ENCODE measurements around the gene KCTD11.
A peak's percentile ranks its signal among the peaks of the same experiment; 100 is the strongest.

KCTD11 gene

GRCh38 chr17:7314719-7315569 is 37.0 kb upstream of the KCTD11 start, which contains the start of gene GPS2:
Gene GPS2 (minus strand): TSS chr17:7315360. CDS start chr17:7315052, 308 bp downstream.
- H3K4me3 ChIP-seq (ENCODE audit: low read length): peak within 1 kb of the TSS; percentile 79
- TF ChIP-seq ZNF274 (IDR thresholded peaks at IDR 0.05; ENCODE audit: low read depth, low read length): no peak

GRCh38 chr17:7315570-7316235 is 36.3 kb upstream of the KCTD11 start:
- TF ChIP-seq ZNF274 (IDR thresholded peaks at IDR 0.05; ENCODE audit: low read depth, low read length): no peak
- H3K4me3 ChIP-seq (ENCODE audit: low read length): peak overlapping the region; percentile 79

DNA sequence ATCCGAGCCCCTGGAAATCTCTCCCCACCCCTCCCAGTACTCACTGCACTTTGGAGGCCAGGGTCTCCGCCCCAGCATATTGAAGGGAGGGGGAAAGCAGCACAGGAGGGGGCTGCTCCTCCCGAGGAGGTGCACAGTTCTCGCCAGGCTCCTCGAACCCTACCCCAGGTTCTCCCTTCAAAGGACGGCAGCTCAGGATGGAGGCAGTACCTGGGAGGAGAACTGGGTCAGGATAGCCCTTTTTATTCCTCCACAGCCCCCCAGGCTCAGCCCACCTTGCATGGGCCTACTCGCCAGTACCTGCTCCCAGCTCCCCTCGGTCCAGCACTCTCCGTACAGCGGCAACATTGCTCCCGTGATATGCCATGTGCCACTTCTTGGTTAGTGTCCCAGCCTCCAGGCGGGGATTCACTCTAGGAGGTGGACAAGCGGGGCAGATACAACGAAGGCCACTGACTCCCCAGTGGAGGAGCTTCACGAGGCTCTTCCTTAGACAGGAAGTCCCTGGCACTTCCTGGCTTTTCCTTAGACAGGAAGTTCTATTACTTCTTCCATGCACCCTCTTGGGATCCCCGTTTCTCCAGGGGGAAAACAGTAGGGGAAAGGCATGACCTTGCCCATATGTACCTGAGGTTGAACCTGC is 34.7 kb upstream of the KCTD11 start:
- H3K4me3 ChIP-seq (ENCODE audit: low read length): no peak overlapping the region
- TF ChIP-seq ZNF274 (IDR thresholded peaks at IDR 0.05; ENCODE audit: low read depth, low read length): no peak

DNA sequence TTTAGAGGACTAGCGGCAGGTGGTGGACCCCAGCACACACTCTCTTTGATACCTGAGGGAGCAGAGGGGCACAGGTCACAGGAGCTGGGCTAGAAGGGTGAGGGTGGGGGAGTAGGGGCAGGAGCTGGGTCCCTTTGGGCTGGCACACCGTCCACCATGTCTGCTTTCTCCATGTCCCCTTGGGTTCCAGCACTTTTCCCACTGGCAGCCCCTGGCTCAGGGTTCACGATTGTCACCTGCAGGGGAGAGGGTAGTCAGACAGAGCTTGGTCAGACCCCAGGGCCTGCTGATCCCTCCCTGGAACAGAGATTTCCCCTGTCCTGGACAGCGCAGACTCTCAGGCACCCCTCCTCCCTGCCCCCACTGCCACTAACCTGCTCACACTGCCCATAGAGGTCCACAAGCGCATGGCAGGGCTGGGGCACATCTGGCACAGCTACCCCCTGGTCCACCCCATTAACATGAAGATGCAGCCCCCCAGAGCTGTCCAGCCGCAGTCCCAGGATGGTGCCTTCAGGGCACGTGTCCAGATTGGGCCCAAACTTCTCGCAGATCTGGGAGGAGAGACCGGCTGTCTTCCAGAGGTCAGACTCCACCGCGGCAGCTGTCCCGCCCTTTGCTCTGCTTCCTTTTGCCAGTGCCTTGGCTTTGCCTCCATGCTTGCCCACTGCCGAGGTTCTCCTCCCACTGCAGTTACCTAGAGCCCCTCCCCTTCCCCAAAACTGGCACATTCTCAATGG is 33.7 kb upstream of the KCTD11 start:
- no peak for TF ChIP-seq ZNF274 (IDR thresholded peaks at IDR 0.05; ENCODE audit: low read depth, low read length)
- H3K4me3 ChIP-seq (ENCODE audit: low read length): no peak overlapping the region

GRCh38 chr17:7321466-7321865 is 30.5 kb upstream of the KCTD11 start:
- no peak overlapping the region for H3K4me3 ChIP-seq (ENCODE audit: low read length)
- TF ChIP-seq ZNF274 (IDR thresholded peaks at IDR 0.05; ENCODE audit: low read depth, low read length): no peak

GRCh38 chr17:7322520-7323194 is 29.3 kb upstream of the KCTD11 start:
- TF ChIP-seq ZNF274 (IDR thresholded peaks at IDR 0.05; ENCODE audit: low read depth, low read length): no peak
- no peak overlapping the region for H3K4me3 ChIP-seq (ENCODE audit: low read length)

GRCh38 chr17:7323731-7324437 is 28.1 kb upstream of the KCTD11 start:
- no peak for TF ChIP-seq ZNF274 (IDR thresholded peaks at IDR 0.05; ENCODE audit: low read depth, low read length)
- no peak overlapping the region for H3K4me3 ChIP-seq (ENCODE audit: low read length)

- TF ChIP-seq ZNF274 (IDR thresholded peaks at IDR 0.05; ENCODE audit: low read depth, low read length): no peak
- H3K4me3 ChIP-seq (ENCODE audit: low read length): no peak overlapping the region
Observed at GRCh38 chr17:7324438-7324779, 27.6 kb upstream of the KCTD11 start.

GRCh38 chr17:7325031-7325528 is 26.9 kb upstream of the KCTD11 start:
- no peak overlapping the region for H3K4me3 ChIP-seq (ENCODE audit: low read length)
- TF ChIP-seq ZNF274 (IDR thresholded peaks at IDR 0.05; ENCODE audit: low read depth, low read length): no peak

- no peak for TF ChIP-seq ZNF274 (IDR thresholded peaks at IDR 0.05; ENCODE audit: low read depth, low read length)
- H3K4me3 ChIP-seq (ENCODE audit: low read length): no peak overlapping the region
Observed at GRCh38 chr17:7326186-7326585, 25.8 kb upstream of the KCTD11 start.

- H3K4me3 ChIP-seq (ENCODE audit: low read length): no peak overlapping the region
- TF ChIP-seq ZNF274 (IDR thresholded peaks at IDR 0.05; ENCODE audit: low read depth, low read length): no peak
Observed at GRCh38 chr17:7327056-7327455, 24.9 kb upstream of the KCTD11 start.

DNA sequence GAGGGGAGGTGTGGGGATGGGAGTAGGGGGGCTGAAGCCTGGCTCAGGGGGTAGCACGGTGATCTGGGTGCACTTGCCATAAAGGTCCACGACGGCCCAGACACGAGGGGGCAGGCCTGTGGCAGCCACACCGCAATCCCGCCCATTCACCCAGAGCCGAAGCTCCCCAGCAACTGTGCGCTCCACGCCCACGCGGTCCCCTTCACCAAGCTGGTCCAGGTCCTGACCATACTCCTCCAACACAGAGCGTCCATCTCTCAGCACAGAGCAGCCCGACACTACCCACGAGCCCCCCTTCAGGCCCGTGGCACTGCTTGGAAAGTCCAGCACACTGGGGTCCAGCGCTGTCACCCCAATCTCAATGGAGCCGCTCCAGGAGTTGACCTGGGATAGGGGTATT is 24.5 kb upstream of the KCTD11 start:
- TF ChIP-seq ZNF274 (IDR thresholded peaks at IDR 0.05; ENCODE audit: low read depth, low read length): no peak
- H3K4me3 ChIP-seq (ENCODE audit: low read length): no peak overlapping the region

- TF ChIP-seq ZNF274 (IDR thresholded peaks at IDR 0.05; ENCODE audit: low read depth, low read length): no peak
- peak overlapping the region; percentile 77; the same call in 1 of the 2 replicates for H3K4me3 ChIP-seq (ENCODE audit: low read length)
Observed at GRCh38 chr17:7328009-7328408, 24.0 kb upstream of the KCTD11 start.
